ENCODE measurements around the gene BLVRA. TPM values are rescaled to one million over a fixed set of nuclear protein-coding genes. Genes with fewer than 3 reads are reported as not detected.

Gene BLVRA
- polyA plus RNA-seq, 4 donors, result 48.6 to 63.2 (median 54.2) TPM

DNA sequence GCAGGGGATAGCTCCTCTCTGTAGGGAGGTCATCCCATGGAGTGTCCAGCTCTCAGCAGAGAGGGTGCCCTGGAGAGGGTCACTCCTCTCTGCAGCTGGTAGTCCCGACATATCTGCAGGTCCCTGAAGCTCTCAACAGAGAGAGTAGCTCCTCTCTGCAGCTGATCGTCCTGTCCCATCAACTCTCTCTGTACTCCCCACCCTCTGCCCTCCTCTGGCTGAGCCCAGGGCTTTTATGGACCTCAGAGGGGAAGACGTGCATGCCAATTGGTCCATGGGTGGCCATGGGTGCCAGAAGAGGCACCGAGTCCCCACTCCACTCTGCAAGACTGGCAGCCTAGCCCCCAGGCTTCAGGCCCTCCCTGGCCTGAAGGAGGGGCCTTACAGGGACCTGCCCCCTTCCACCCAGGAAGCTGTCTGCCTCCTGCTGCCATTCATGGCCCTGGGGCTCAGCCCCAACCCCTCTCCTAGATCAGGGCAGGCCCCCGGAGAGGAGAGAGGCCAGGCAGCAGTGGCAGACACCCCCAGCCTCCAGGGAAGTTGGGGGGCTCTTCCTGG lies 9.0 kb upstream of the BLVRA start:
- DNase-seq (ENCODE audit: low read depth in 4 of 4, low spot score in 2 of 4), result no peak

DNA sequence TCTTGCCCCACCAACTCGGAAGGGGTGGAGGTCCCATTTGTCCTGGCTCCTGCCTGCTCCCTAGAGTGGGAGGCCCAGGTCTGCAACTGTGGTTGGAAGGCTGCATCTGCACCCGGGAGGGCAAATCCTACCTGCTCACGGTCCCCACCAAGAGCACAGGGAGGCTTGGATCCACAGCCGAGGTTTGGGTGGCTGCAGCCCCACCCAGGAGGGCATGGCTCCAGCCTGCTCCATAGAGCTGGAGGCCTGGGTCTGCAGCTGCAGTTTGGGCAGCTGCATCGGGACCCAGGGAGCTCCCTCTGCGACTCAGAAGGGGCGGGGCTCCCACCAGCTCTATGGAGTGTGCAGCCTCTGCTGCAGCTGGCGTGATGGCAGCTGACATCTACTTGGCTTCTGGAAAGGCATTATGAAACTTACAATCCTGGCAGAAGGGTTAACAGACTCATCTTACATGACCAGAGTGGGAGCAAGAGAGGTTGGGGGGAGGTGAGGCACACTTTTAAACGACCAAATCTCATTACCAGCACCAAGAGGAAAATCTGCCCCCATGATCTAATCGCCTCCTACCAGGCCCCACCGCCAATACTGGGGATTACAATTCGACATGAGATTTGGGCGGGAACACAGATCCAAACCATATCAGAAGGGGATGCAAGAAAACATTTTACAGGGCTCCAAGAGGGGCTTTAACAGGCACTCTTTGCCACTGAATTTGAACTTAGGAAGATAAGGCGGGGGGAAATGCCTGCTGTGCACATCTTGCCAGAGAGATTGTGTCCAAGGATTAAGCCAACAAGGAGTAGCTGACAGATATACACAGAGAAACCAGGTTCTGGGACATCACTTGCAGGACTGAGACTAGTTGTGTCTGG lies 8.2 kb upstream of the BLVRA start:
- DNase-seq (ENCODE audit: low read depth in 4 of 4, low spot score in 2 of 4), result no peak

DNA sequence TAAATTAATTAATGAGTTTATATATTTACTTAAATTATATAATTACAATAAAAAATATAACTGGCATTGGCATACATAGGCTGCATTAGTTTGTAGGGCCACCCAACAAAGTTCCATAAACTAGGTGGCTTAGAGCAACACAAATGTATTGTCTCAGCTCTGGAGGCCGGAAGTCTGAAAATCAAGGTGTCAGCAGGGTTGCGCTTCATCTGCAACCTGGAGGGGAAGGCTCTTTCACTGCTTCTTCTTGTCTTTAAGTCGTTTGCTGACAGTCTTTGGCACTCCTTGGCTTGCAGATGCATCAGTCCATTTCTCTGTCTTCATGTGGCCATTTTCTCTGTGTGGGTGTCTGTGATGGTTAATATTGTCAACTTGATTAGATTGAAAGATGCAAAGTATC lies 6.1 kb upstream of the BLVRA start:
- no peak for DNase-seq (ENCODE audit: low read depth in 4 of 4, low spot score in 2 of 4)

DNA sequence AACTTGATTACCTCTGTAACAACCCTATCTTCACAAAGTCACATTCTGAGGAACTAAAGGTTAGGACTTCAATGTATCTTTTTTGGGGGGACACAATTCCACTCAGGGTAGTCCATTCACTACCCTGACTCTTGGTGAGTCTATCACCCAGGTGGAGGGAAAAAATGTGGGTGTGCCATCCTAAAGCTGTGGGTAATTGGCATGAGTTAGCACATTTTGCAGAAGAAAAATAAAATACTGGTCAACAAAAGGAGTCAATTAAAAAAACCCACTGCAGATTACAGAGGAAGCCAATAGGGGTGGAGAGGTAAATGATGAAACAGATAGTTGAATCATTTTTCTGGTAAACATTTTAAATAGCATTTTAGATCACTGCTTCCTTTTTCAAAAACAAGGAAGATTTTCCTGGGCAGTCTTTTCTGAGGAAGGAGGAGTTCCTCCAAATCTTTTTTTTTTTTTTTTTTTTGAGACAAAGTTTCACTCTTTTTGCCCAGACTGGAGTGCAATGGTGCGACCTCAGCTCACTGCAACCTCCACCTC lies 5.1 kb upstream of the BLVRA start:
- no peak for DNase-seq (ENCODE audit: low read depth in 4 of 4, low spot score in 2 of 4)

DNA sequence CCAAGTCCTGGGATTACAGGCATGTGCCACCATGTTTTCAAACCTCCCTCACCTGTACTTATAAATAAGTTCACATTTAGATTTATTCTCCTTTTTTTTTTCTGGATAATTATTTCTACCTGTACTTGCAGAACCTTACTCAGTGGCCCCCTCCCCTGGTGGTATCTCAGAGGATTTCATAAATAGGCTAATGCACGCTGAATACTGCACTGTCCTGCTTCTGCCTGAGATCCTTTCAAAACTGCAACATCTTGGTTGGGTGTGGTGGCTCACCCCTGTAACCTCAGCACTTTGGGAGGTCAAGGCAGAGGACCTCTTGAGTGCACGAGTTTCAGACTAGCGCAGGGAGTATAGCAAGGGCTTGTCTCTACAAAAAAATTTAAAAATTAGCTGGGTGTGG lies 4.6 kb upstream of the BLVRA start:
- no peak for DNase-seq (ENCODE audit: low read depth in 4 of 4, low spot score in 2 of 4)

DNA sequence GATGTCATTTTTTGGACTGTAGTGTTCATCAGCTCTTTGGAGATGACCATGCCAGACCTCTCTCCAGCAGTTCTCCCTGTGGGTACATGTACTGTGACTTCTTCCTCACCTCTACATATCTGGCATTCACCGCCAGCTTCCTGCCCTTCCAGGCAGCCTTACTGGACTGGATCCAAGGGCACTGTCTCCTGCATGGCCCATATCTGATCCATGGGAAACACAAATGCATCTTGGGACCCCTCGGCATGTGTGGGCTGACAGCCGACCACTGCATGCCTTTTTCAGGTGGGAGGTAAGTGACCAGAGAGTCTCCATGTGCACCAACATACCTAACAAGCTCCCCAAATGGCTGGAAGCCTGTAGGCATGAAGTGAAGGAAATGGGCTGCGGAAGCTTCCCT lies 3.9 kb upstream of the BLVRA start:
- DNase-seq (ENCODE audit: low read depth in 4 of 4, low spot score in 2 of 4), result no peak

DNA sequence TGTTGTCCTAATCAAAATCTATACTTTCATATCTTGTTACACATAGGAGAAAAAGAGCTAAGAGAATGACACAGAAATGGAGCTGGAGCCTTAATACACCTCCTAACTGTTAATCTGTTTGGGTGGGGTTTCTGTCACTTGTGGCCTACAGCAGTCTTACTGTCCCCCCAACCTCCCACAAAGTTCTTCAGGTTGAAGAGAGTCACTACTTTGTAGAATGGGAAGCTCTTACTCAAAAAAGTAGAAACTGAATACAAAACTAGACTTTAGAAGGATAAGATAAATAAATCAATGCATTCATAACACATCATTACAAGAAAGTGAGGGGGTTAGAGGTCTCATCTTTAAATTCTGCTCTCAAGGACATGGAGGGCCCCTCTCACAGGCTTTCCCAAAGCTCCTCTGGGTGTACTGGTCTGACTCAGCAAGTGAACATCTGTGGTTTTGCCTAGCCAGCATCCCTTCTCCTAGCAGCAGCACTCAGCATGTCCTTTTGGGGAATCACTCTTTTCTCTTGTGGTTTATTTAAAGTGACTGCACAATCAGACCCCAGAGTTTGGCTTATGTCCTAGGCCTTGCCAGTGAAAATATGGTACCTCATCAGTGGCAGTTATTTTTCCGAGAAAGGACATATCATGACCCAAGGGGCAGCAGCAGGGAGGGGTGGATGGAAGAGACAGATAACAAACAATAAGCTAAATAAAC lies 2.0 kb upstream of the BLVRA start:
- DNase-seq (ENCODE audit: low read depth in 4 of 4, low spot score in 2 of 4), result no peak

DNA sequence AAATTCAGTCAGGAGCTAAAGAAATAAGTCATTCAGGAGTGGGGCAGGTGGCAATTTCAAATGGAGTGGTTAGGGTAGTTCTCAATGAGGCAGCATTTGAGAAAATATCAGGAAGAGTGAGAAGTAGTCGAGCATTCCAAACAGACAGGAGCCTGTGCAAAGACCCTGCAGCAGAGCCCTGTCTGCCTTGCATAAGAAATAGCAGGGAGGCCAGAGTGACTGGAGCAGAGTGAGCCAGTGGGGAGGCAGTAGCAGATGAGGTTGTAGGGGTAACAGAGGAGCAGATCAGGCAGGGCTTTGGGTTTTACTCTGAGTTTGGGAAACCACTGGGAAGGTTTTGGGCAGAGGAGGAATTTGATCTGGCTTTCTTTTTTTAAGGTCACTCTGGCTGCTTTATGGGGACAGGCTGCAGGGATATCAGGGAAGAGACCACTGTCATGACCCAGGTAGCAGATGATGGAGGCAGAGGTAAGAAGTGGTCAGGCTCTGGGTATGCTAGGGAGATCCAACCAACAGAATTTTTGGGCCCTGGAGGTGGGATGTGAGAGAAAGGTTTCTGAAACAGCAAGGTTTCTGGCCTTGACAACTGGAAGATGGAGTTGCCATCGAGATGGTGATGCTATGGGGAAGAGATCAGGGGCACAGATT lies 1.3 kb upstream of the BLVRA start:
- DNase-seq (ENCODE audit: low read depth in 4 of 4, low spot score in 2 of 4), result no peak

DNA sequence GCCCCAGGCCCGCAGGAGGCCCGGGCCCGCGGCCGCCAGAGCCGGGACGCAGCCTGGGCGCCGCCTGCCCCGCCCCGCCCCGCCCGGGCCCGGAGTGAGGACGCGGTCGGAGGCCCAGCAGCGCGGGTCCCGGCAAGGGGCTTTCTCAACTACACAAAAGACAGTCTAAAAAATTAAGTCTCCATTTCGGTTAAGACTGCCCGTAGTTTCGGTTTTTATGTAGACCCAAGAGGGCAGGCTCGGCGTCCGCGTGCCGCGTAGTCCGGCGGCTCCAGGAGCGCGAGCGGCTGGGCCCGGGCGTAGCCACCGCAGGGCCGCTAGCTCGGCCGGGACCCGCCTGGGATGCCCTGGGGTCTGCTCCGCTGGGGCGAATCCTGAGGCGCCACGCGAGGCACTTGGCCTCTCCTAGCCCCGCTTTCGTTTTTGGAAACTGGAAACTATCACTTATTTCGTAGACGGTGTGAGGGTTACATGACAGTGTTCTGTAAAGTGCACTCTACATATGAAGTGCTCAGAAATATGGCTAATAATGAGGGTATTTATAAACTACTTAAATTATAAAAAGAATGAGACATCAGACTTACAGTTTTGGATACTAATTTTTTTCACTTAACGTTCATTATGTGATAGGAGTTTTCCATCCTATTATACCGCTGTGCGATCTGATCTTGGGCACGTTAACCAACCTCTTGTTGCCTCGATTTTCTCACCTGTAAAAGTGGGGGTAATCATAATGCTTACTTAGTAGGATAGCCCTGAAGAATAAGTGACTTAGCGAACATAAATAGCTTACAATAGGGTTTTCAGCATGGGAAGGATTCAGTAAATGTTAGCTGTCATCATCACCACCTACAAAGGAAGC lies 573 bp downstream of the BLVRA start:
- peak in 2 of 4 donors; percentile 42 to 50 for DNase-seq (ENCODE audit: low read depth in 4 of 4, low spot score in 2 of 4)

DNA sequence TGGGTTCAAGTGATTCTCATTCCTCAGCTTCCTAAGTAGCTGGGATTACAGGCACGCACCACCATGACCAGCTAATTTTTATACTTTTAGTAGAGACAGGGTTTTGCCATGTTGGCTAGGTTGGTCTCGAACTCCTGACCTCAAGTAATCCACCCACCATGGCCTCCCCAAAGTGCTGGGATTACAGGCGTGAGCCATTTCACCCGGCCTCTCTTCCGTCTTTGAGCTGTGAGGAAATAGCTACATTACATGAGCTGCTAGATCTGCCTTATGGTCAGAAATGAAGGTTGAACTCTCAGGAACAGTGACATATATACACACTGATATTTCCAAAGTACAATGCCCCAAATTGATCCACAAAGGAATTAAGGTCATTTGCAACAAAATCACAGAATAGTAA lies 2.4 kb downstream of the BLVRA start:
- DNase-seq (ENCODE audit: low read depth in 4 of 4, low spot score in 2 of 4), result no peak

DNA sequence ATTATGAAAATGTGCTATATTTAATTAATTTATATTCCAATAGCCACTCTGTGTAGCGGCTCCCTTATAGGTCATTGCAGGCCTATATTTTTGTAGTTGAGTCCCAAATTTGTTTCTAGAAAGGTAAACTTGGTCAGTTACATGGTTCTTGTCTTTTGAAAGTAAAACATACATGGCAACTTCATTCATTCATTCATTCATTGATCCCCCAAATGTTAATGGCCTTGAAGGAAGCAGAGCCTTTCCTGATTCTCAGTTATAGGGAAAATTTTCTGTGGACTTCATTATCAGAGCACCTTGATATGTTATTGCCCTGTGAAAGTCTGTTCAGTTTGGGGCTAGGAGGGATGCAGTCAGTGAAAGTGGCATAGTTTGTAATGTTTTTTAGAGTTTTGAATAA lies 2.9 kb downstream of the BLVRA start:
- no peak for DNase-seq (ENCODE audit: low read depth in 4 of 4, low spot score in 2 of 4)

DNA sequence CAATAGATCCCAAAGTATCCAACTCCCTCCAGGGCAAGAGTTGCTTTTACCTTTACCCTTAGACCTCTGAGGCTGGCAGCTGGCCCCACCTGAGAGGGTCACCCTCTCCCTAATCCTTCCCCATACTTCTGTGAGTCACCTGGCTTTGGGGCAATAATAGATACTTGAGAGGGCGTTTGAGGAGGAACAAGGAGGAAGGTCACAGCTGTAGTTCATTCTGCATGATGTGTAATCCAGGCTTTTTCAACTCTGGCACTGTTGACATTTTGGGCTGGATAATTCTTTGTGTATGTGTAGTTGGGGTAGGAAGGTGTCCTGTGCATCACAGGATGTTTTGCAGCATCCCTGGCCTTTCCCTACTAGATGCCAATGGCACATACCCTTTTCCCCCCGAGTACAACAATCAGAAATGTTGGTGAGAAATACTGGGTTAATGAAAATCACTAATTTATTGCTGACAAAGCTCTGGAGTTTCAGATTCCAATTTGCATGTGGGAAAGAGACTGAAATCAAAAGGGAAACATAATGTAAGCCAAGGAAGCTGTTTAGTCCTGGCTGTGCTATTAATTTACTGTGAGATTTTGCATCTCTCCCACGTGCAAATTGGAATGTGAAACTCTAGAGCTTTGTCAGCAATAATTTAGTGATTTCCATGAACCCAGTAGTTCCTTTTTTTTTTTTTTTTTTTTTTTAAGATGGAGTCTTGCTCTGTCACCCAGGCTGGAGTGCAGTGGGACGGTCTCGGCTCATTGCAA lies 3.6 kb downstream of the BLVRA start:
- DNase-seq (ENCODE audit: low read depth in 4 of 4, low spot score in 2 of 4), result no peak

DNA sequence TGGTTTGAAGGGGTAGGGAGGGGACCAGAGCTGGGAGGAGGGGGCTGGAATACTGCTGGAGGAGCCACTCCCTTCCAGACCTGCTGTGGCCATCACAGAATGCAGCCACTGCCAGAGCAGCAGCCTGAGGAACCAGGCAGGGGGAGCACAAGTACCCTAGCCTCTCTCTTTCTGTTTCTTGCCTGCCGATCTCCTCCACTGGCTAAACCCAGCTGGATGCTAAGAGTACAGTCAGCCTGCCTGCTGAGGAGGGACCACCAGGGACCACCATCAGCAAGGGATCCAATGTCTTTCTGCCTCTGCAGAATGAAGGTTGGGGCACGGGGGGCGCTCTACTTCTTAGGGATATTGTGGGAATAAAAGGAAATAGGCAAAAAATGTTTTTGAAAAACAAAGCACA lies 4.7 kb downstream of the BLVRA start:
- DNase-seq (ENCODE audit: low read depth in 4 of 4, low spot score in 2 of 4), result no peak

DNA sequence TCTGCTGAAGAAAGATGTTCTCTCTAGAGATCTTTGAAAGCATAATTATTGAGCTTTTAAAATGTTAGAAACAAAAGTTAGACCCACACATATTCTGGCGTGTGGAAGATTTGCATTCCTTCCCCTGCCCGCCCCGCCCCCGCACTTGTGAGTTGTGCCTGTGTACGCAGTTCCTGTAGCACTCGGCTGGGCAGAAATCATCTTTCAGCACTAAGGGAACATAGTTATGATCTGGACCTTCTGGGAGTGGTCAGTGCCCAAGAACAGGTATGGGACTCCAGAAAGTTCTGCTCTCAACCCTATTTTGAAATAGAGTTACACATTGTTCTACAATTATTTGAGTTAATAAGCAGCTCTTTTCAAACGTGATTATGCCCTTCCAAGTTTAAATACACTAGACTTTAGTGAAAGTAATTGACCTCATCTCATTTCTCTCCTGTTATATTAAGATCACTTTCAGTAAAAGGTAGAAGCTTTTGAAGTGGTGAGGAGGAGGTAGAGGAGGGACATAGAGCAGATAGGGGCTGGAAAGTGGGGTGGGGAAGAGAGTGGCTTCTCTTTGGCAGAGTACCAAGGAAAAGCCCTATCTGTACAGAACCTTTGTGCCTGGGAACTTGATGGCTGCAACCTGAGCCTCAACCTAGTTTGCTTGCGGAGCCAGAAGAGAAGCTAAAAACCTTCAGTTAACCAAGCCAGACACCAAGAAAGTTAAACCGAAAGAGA lies 5.7 kb downstream of the BLVRA start:
- DNase-seq (ENCODE audit: low read depth in 4 of 4, low spot score in 2 of 4), result no peak

DNA sequence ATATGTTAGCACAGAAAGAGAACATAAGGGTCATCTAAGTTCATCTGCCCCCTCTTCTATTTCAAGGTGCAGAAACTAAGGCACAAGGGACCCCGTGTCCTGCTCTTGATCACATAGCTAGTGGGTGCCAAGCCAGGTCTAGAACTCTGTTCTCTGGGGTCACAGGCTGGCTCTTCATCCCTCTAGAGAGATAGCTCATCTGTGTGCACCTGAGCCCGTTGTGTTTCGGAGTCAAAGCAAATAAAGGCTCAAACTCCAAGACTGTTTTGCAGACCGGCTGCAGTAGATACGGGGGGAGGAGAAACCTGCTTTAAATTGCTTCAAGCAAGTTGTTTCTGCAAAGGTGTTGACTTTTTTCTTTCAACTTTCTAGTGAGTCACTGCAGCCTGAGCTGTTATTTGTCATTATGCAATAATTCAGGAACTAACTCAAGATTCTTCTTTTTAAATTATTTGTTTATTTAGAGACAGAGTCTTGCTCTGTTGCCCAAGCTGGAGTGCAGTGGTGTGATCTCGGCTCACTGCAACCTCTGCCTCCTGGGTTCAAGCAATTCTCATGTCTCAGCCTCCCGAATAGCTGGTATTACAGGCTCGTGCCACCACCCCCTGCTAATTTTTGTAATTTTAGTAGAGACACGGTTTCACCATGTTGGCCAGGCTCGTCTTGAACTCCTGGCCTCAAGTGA lies 6.5 kb downstream of the BLVRA start:
- no peak for DNase-seq (ENCODE audit: low read depth in 4 of 4, low spot score in 2 of 4)

DNA sequence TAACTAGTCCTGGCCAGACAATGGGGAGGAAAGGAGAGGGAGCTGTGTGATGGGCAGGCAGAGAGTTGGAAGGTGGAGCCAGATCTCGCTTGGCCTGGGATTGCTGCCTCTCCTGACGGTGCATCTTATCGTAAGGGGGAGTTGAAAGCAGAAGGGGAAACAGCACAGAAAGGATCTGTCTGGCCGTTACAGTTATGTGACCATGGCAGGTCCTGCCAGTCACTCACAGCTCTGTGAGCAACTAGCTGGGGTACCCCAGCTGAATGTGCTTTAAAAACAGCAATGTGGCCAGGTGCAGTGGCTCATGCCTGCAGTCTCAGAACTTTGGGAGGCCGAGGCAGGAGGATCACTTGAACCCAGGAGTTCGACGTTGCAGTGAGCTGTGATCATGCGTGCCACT lies 8.1 kb downstream of the BLVRA start:
- DNase-seq (ENCODE audit: low read depth in 4 of 4, low spot score in 2 of 4), result no peak

DNA sequence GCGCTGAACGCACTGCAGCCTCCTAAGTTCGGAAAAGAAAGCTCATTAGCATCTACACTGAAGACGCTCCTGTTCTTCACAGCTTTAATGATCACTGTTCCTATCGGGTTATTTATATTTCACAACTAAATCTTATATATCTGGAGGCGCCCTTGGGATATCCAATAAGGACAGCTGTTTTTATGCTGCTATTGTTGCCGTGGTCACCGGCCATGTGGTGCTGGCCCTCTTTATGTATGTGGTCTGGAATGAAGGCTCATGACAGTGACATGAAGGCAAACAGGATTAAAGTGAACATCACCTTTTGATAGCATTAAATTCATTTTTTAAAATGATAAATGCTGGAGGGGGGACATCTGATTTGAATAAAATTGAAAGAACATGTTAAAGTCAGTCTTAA lies 8.8 kb downstream of the BLVRA start:
- no peak for DNase-seq (ENCODE audit: low read depth in 4 of 4, low spot score in 2 of 4)

DNA sequence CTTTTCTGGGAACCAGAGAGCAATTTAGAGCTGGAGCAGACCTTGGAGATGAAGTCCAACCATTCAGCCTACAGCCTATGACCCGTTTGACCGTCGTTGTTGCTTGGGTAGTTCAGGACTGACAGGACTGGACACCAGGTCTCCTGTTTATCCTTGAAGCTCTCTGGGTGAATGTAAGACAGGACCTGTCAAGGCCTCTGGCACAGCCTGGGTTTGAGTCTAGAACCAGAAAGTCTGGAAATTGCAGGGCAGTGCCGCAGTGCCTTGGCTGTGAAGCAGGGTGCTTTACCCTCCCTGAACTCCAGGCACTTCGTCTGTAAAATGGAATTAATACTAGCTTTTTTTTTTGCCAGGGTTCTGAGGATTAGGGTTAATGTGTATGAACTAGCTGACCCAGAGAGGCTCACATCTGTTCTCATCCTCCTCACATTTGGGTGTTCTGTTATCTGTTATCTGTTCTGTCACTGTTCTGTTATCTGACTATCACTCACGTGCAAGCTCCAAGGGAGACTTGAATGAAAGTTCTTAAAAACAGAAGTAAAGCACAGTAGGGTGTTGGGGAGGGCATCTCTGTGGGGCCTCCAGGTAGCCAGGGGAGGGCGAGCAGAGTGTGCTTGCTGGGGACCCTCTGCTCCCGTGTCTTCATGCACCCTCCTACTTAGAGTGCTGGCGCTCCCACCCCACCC lies 9.9 kb downstream of the BLVRA start:
- DNase-seq (ENCODE audit: low read depth in 4 of 4, low spot score in 2 of 4), result no peak

Measured in left renal cortex interstitium (tissue), 4 donors.